HCT116 (cell line): ENCODE results near the gene SLC25A4. TPM values are rescaled to one million over a fixed set of nuclear protein-coding genes. Genes with fewer than 3 reads are reported as not detected.

ENCODE experiments used
- ATAC-seq: fragments of 200-7000 bp; cut with Tn5 transposase; 2 replicates; pipeline ENCODE4 v1.9.1; 2020; ENCODE audit warnings: mild to moderate bottlenecking, moderate library complexity
- BruUV-seq: library from RNA; stranded (reverse); fragments of 400-500 nt; replicated peaks from 2 replicates; lab custom pipeline; 2021; lab: Mats Ljungman, UMichigan
- CTCF ChIA-PET: fragments of 300-600 bp; sonication (Branson Sonifier 250); formaldehyde crosslinking; loops from one replicate; lab custom pipeline; 2021; ENCODE audit warnings: antibody characterized with exemption; lab: Charles Lee
- POLR2A ChIA-PET: fragments of 300-600, 350-600 bp; sonication (Branson Sonifier 250); formaldehyde crosslinking; loops from one replicate; lab custom pipeline; 2021; ENCODE audit warnings: antibody characterized with exemption; lab: Charles Lee
- RAD21 ChIA-PET, 2 experiments: fragments of 300-600 bp; sonication (Branson Sonifier 250); formaldehyde crosslinking; loops; one replicate each; lab custom pipeline; 2023; ENCODE audit warnings: low total read pairs in 2 of 2; ENCODE audit not compliant: uncharacterized antibody in 2 of 2, unreplicated experiment in 2 of 2, low non-redundant PET in 1 of 2; lab: Charles Lee
- DNase-seq: peaks from one replicate; pipeline ENCODE4 v3.0.0-alpha.2; 2010; ENCODE audit warnings: low read depth, low spot score
- H2AFZ ChIP-seq: fragments of 200-600 bp; shearing (Covaris generic), sonication (generic); 2 replicates; pipeline ENCODE4 v1.6.1; 2017; ENCODE audit warnings: low read depth, mixed run types, mixed read lengths, antibody characterized with exemption, low read length; ENCODE audit not compliant: poor library complexity, severe bottlenecking
- H3K27ac ChIP-seq: 2 replicates; pipeline ENCODE4 v1.5.1; 2012; ENCODE audit warnings: low read depth, low read length
- H3K27me3 ChIP-seq: fragments of 200-600 bp; sonication (generic); 2 replicates; pipeline ENCODE4 v1.6.1; 2016; ENCODE audit warnings: mixed run types, low read length, mixed read lengths; ENCODE audit not compliant: insufficient read depth
- H3K36me3 ChIP-seq, 2 experiments: fragments of 200-500 bp in 1 of 2; fragments of 200-600 bp in 1 of 2; sonication (Bioruptor generic) in 1 of 2; sonication (generic) in 1 of 2; 2 replicates each; pipeline versions ENCODE4 v1.5.1 to v1.6.1; 2014 to 2016; ENCODE audit warnings: low read length in 2 of 2, inconsistent platforms in 1 of 2, mixed read lengths in 1 of 2, mixed run types in 1 of 2; ENCODE audit not compliant: insufficient read depth in 2 of 2, control insufficient read depth in 1 of 2
- H3K4me1 ChIP-seq, 2 experiments: fragments of 200-600 bp in 1 of 2; sonication (generic) in 1 of 2; 2 replicates each; pipeline versions ENCODE4 v1.5.1 to v1.6.1; 2012 to 2017; ENCODE audit warnings: low read length in 2 of 2, inconsistent platforms in 1 of 2, mild to moderate bottlenecking in 1 of 2, mixed read lengths in 1 of 2, mixed run types in 1 of 2, moderate library complexity in 1 of 2; ENCODE audit not compliant: insufficient read depth in 2 of 2, control insufficient read depth in 1 of 2
- H3K4me2 ChIP-seq: fragments of 200-600 bp; sonication (generic); 2 replicates; pipeline ENCODE4 v1.6.1; 2017; ENCODE audit warnings: mixed run types, low read length, mixed read lengths
- H3K4me3 ChIP-seq, 2 experiments: fragments of 200-600 bp in 1 of 2; sonication (generic) in 1 of 2; replicated peaks in 1 of 2; 2 replicates each; pipeline ENCODE4 v1.5.1; 2011 to 2016; ENCODE audit warnings: low read length in 2 of 2, control low read depth in 1 of 2, low read depth in 1 of 2, mild to moderate bottlenecking in 1 of 2, mixed read lengths in 1 of 2, mixed run types in 1 of 2
- H3K79me2 ChIP-seq: fragments of 200-600 bp; sonication (generic); 2 replicates; pipeline ENCODE4 v1.6.1; 2017; ENCODE audit warnings: mild to moderate bottlenecking, mixed run types, low read length, moderate library complexity, mixed read lengths; ENCODE audit not compliant: insufficient read depth
- H3K9ac ChIP-seq: fragments of 200-600 bp; sonication (generic); 2 replicates; pipeline ENCODE4 v1.6.1; 2016; ENCODE audit warnings: low read length, mixed read lengths
- H3K9me2 ChIP-seq: fragments of 200-600 bp; sonication (generic), shearing (Covaris generic); 2 replicates; pipeline ENCODE4 v1.6.1; 2017; ENCODE audit warnings: mixed run types, mild to moderate bottlenecking, moderate library complexity; ENCODE audit not compliant: insufficient read depth
- H3K9me3 ChIP-seq, 2 experiments: fragments of 200-500 bp in 1 of 2; fragments of 200-600 bp in 1 of 2; sonication (Bioruptor generic) in 1 of 2; sonication (generic) in 1 of 2; 2 replicates each; pipeline ENCODE4 v1.6.1; 2014 to 2017; ENCODE audit warnings: low read length in 2 of 2, mixed read lengths in 2 of 2, inconsistent platforms in 1 of 2, low read depth in 1 of 2, mild to moderate bottlenecking in 1 of 2, mixed run types in 1 of 2, moderate library complexity in 1 of 2; ENCODE audit not compliant: control insufficient read depth in 1 of 2, insufficient read depth in 1 of 2
- H4K20me1 ChIP-seq: fragments of 200-600 bp; sonication (generic), shearing (Covaris generic); 2 replicates; pipeline ENCODE4 v1.6.1; 2017; ENCODE audit warnings: mixed run types, mild to moderate bottlenecking, moderate library complexity; ENCODE audit not compliant: insufficient read depth
- CBX3 ChIP-seq: IDR thresholded peaks from 2 replicates; pipeline ENCODE4 v1.6.1; 2012; ENCODE audit warnings: low read depth
- CEBPB ChIP-seq: IDR thresholded peaks from 2 replicates; pipeline ENCODE4 v1.6.1; 2012; ENCODE audit warnings: low read depth
- ELF1 ChIP-seq: IDR thresholded peaks from 2 replicates; pipeline ENCODE4 v1.6.1; 2012; ENCODE audit warnings: low read depth, borderline replicate concordance
- EZH2 ChIP-seq: fragments of 200-600 bp; sonication (generic); IDR thresholded peaks from 2 replicates; pipeline ENCODE4 v1.6.1; 2017; ENCODE audit warnings: antibody characterized with exemption, mixed run types
- EZH2phosphoT487 ChIP-seq: fragments of 200-600 bp; IDR thresholded peaks from 2 replicates; pipeline ENCODE4 v1.6.1; 2018; ENCODE audit warnings: antibody characterized with exemption, borderline replicate concordance
- FOSL1 ChIP-seq: IDR thresholded peaks from 2 replicates; pipeline ENCODE4 v1.6.1; 2012; ENCODE audit warnings: low read depth
- JUND ChIP-seq: IDR thresholded peaks from 2 replicates; pipeline ENCODE4 v1.6.1; 2012
- POLR2A ChIP-seq: IDR thresholded peaks from 2 replicates; pipeline ENCODE4 v1.7.0; 2011; ENCODE audit warnings: borderline replicate concordance; ENCODE audit not compliant: insufficient read depth, insufficient read length; ENCODE audit errors: extremely low read depth
- RAD21 ChIP-seq: IDR thresholded peaks from 2 replicates; pipeline ENCODE4 v1.6.1; 2012; ENCODE audit warnings: low read depth, mild to moderate bottlenecking
- SIN3A ChIP-seq: IDR thresholded peaks from 2 replicates; pipeline ENCODE4 v1.6.1; 2012; ENCODE audit warnings: low read depth
- SP1 ChIP-seq: IDR thresholded peaks from 2 replicates; pipeline ENCODE4 v1.6.1; 2012; ENCODE audit warnings: low read depth
- SRF ChIP-seq: IDR thresholded peaks from 2 replicates; pipeline ENCODE4 v1.6.1; 2012; ENCODE audit warnings: low read depth
- YY1 ChIP-seq: IDR thresholded peaks from 2 replicates; pipeline ENCODE4 v1.6.1; 2011; ENCODE audit warnings: low read length, low read depth, moderate library complexity, mild to moderate bottlenecking; ENCODE audit not compliant: insufficient replicate concordance; ENCODE audit errors: extremely low read depth
- ZFX ChIP-seq: fragments of 450-650 bp; IDR thresholded peaks from 2 replicates; pipeline ENCODE4 v1.6.1; 2017
- ZNF274 ChIP-seq: fragments of 200-500 bp; sonication (Bioruptor generic); IDR thresholded peaks from 2 replicates; pipeline ENCODE4 v1.6.1; 2014; ENCODE audit warnings: mild to moderate bottlenecking, low read depth, low read length, inconsistent platforms
- intact Hi-C: fragments of 100-400 bp; cut with micrococcal nuclease; formaldehyde crosslinking; loops from 2 replicates; pipeline ENCODE4 v1.10.0; 2022
- total RNA-seq: library from RNA; stranded (reverse); gene quantifications from one replicate; pipeline ENCODE4 v1.2.1, GENCODE V29; 2021; ENCODE audit not compliant: unreplicated experiment
- TF ChIP-seq, protein P1 (sequence below): IDR thresholded peaks from 2 replicates; pipeline ENCODE4 v1.6.1; 2012; ENCODE audit warnings: low read depth
- TF ChIP-seq, protein P2 (sequence below): IDR thresholded peaks from 2 replicates; pipeline ENCODE4 v1.6.1; 2011; ENCODE audit warnings: mild to moderate bottlenecking, low read length, moderate library complexity; ENCODE audit not compliant: insufficient replicate concordance; ENCODE audit errors: extremely low read depth
- TF ChIP-seq, protein P3 (sequence below): IDR thresholded peaks from 2 replicates; pipeline ENCODE4 v1.6.1; 2012
- TF ChIP-seq, protein P4 (sequence below): IDR thresholded peaks from 2 replicates; pipeline ENCODE4 v1.6.1; 2012
- TF ChIP-seq, protein P5 (sequence below), 3 experiments: fragments of 200-600 bp in 1 of 3; sonication (generic) in 1 of 3; IDR thresholded peaks in 2 of 3; conservative IDR thresholded peaks in 1 of 3; 2 replicates each; pipeline ENCODE4 v1.5.1; 2012 to 2017; ENCODE audit warnings: low read depth in 2 of 3, low read length in 2 of 3, antibody characterized with exemption in 1 of 3, borderline replicate concordance in 1 of 3, control low read depth in 1 of 3, mild to moderate bottlenecking in 1 of 3, mixed read lengths in 1 of 3, mixed run types in 1 of 3, moderate library complexity in 1 of 3; ENCODE audit not compliant: insufficient read depth in 1 of 3

The SLC25A4 gene
- total RNA-seq, 1 experiment from 2014 or later: 27.9 TPM

DNA sequence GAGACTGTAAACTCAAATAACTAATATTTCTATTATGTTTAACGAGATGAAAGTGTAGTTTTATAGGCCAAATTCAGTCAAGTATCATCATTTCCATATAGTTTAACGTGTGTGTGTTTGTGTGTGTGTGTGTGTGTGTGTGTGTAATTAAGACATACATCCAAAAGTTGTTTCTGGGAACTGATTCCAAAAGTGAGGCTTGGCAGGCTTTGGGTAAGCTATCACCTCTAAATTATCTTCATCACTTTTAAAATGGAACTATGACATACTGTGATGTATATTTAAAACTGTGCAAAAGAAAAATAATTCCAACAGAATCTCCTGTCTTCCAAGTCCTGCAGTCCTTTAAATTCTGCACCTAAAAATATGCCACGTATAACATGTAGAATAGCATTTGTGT is 19.1 kb upstream of the SLC25A4 start:
- TF ChIP-seq ZFX: no peak
- no peak for TF ChIP-seq EZH2phosphoT487
- TF ChIP-seq FOSL1: no peak
- no peak for TF ChIP-seq SRF
- no peak for TF ChIP-seq EZH2
- TF ChIP-seq, protein P1, sequence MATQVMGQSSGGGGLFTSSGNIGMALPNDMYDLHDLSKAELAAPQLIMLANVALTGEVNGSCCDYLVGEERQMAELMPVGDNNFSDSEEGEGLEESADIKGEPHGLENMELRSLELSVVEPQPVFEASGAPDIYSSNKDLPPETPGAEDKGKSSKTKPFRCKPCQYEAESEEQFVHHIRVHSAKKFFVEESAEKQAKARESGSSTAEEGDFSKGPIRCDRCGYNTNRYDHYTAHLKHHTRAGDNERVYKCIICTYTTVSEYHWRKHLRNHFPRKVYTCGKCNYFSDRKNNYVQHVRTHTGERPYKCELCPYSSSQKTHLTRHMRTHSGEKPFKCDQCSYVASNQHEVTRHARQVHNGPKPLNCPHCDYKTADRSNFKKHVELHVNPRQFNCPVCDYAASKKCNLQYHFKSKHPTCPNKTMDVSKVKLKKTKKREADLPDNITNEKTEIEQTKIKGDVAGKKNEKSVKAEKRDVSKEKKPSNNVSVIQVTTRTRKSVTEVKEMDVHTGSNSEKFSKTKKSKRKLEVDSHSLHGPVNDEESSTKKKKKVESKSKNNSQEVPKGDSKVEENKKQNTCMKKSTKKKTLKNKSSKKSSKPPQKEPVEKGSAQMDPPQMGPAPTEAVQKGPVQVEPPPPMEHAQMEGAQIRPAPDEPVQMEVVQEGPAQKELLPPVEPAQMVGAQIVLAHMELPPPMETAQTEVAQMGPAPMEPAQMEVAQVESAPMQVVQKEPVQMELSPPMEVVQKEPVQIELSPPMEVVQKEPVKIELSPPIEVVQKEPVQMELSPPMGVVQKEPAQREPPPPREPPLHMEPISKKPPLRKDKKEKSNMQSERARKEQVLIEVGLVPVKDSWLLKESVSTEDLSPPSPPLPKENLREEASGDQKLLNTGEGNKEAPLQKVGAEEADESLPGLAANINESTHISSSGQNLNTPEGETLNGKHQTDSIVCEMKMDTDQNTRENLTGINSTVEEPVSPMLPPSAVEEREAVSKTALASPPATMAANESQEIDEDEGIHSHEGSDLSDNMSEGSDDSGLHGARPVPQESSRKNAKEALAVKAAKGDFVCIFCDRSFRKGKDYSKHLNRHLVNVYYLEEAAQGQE: no peak
- TF ChIP-seq, protein P2, sequence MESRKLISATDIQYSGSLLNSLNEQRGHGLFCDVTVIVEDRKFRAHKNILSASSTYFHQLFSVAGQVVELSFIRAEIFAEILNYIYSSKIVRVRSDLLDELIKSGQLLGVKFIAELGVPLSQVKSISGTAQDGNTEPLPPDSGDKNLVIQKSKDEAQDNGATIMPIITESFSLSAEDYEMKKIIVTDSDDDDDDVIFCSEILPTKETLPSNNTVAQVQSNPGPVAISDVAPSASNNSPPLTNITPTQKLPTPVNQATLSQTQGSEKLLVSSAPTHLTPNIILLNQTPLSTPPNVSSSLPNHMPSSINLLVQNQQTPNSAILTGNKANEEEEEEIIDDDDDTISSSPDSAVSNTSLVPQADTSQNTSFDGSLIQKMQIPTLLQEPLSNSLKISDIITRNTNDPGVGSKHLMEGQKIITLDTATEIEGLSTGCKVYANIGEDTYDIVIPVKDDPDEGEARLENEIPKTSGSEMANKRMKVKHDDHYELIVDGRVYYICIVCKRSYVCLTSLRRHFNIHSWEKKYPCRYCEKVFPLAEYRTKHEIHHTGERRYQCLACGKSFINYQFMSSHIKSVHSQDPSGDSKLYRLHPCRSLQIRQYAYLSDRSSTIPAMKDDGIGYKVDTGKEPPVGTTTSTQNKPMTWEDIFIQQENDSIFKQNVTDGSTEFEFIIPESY: no peak
- TF ChIP-seq, protein P3, sequence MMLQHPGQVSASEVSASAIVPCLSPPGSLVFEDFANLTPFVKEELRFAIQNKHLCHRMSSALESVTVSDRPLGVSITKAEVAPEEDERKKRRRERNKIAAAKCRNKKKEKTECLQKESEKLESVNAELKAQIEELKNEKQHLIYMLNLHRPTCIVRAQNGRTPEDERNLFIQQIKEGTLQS: no peak
- TF ChIP-seq, protein P4, sequence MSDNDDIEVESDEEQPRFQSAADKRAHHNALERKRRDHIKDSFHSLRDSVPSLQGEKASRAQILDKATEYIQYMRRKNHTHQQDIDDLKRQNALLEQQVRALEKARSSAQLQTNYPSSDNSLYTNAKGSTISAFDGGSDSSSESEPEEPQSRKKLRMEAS: no peak
- TF ChIP-seq JUND: no peak
- TF ChIP-seq, protein P5, sequence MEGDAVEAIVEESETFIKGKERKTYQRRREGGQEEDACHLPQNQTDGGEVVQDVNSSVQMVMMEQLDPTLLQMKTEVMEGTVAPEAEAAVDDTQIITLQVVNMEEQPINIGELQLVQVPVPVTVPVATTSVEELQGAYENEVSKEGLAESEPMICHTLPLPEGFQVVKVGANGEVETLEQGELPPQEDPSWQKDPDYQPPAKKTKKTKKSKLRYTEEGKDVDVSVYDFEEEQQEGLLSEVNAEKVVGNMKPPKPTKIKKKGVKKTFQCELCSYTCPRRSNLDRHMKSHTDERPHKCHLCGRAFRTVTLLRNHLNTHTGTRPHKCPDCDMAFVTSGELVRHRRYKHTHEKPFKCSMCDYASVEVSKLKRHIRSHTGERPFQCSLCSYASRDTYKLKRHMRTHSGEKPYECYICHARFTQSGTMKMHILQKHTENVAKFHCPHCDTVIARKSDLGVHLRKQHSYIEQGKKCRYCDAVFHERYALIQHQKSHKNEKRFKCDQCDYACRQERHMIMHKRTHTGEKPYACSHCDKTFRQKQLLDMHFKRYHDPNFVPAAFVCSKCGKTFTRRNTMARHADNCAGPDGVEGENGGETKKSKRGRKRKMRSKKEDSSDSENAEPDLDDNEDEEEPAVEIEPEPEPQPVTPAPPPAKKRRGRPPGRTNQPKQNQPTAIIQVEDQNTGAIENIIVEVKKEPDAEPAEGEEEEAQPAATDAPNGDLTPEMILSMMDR (IDR thresholded peaks at IDR 0.05 in 2 of 3, conservative IDR thresholded peaks at IDR 0.05 in 1 of 3; ENCODE audit: borderline replicate concordance in 1 of 3, insufficient read depth in 1 of 3, low read depth in 2 of 3, low read length in 2 of 3): no peak
- TF ChIP-seq CEBPB: no peak
- no peak for TF ChIP-seq POLR2A
- no peak for TF ChIP-seq RAD21
- TF ChIP-seq YY1: no peak
- no peak for TF ChIP-seq SIN3A
- TF ChIP-seq SP1: no peak
- TF ChIP-seq ELF1: no peak
- TF ChIP-seq ZNF274: no peak
- TF ChIP-seq CBX3: no peak
- TF ChIP-seq, all 23 proteins: peak for 0
- no peaks in the 10 kb centered on the region for H3K36me3 ChIP-seq
- no peaks in the 10 kb centered on the region for H3K9me2 ChIP-seq
- no peak overlapping the region for H3K27ac ChIP-seq
- H2AFZ ChIP-seq: no peak overlapping the region
- intact Hi-C loops: no loop called here
- no peak overlapping the region for H3K4me2 ChIP-seq
- BruUV-seq: no TSS peak
- peaks cover 0 to 10% of the 10 kb centered on the region in 2 experiments; a peak in 2 of 4 replicates for H3K4me1 ChIP-seq
- no peak overlapping the region for H3K4me3 ChIP-seq
- no peaks in the 10 kb centered on the region for H4K20me1 ChIP-seq
- H3K9me3 ChIP-seq: no peaks in the 10 kb centered on the region
- no peaks in the 10 kb centered on the region for H3K79me2 ChIP-seq
- ATAC-seq (no peak), DNase-seq (no peak)
- CTCF ChIA-PET: interaction anchor here (1.7 kb wide), 1 partner anchor 10 kb away, joined by 7 read pairs; no protein-coding TSS in a partner anchor
- no peaks in the 10 kb centered on the region for H3K27me3 ChIP-seq
- no peak overlapping the region for H3K9ac ChIP-seq
- RAD21 ChIA-PET: no interaction called here
- POLR2A ChIA-PET: no interaction called here
